ENCODE measurements around the gene DDIT4.
A peak's percentile ranks its signal among the peaks of the same experiment; 100 is the strongest.

DDIT4 gene

GRCh38 chr10:72318418-72319262 is 44.9 kb downstream of the DDIT4 start:
- DNase-seq (ENCODE audit: low read depth) = no peak

GRCh38 chr10:72319416-72320254 is 45.9 kb downstream of the DDIT4 start:
- DNase-seq (ENCODE audit: low read depth) = peak; percentile 77

GRCh38 chr10:72320676-72321247 is 47.0 kb downstream of the DDIT4 start:
- peak; percentile 98 for DNase-seq (ENCODE audit: low read depth)

- DNase-seq (ENCODE audit: low read depth) = no peak
These were observed 47.7 kb downstream of the DDIT4 start for GRCh38 chr10:72321248-72322029.

GRCh38 chr10:72322030-72322279 is 48.2 kb downstream of the DDIT4 start:
- no peak for DNase-seq (ENCODE audit: low read depth)

GRCh38 chr10:72322280-72323058 is 48.7 kb downstream of the DDIT4 start:
- no peak for DNase-seq (ENCODE audit: low read depth)

GRCh38 chr10:72323108-72323749 is 49.5 kb downstream of the DDIT4 start:
- no peak for DNase-seq (ENCODE audit: low read depth)

- no peak for DNase-seq (ENCODE audit: low read depth)
These were observed 50.1 kb downstream of the DDIT4 start for GRCh38 chr10:72323771-72324191.
